Fibroblast of peridontal ligament (primary cell): ENCODE measurements around the gene TENT4A.
"Not testable (repeated sequence)": the region's sequence is repeated elsewhere in the genome, so short reads cannot be mapped to it uniquely, and the experiment has no call there.

Source experiments
- DNase-seq: peaks from one replicate; pipeline ENCODE4 v3.0.0-alpha.2; 2010; ENCODE audit errors: extremely low read depth

The TENT4A gene

DNA sequence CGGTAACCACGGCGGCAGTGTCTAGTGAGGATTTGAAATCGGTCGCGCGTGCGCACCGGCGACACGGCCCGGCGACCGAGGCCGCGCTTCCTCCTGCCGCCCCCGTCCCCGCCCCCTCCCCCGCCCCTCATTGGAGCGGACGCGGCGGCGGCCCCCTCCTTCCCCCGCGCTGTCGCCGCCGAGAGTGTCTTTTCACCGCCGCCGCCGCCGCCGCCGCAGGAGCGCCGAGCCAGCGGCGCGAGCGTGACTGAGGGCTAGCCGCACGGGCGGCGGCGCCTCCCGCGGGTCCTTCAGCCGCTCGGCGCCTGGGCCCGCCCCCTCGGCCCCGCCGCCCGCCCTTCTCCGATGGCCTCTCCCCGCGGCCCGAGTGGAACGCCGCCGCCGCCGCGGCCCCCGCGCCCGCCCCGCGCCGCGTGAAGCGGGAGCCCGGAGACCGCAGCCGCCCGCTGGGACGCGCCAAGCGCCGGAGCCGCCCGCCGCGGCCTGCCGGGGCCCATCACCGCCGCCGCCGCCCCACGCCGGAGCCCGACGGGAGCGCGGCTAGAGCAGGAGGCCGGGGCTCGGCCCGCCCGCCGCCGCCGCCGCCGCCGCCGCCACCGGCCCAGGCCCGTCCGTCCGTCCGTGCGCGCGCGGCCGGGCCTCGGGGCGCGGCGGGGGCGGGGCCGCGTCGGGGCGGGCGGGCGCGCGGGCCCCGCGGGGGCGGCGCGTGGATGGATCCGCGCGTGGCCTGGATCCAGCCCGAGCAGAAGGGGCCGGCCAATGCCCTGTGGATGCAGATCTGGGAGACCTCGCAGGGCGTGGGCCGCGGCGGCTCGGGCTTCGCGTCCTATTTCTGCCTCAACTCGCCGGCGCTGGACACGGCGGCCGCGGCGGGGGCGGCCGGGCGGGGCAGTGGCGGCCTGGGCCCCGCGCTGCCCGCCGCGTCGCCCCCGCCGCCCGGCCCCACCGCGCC, at the start of gene TENT4A:
Gene TENT4A (plus strand): TSS at position 159 of the 952 bp plus-strand sequence. CDS start 552 bp downstream, at position 711.
- no peak for DNase-seq

DNA sequence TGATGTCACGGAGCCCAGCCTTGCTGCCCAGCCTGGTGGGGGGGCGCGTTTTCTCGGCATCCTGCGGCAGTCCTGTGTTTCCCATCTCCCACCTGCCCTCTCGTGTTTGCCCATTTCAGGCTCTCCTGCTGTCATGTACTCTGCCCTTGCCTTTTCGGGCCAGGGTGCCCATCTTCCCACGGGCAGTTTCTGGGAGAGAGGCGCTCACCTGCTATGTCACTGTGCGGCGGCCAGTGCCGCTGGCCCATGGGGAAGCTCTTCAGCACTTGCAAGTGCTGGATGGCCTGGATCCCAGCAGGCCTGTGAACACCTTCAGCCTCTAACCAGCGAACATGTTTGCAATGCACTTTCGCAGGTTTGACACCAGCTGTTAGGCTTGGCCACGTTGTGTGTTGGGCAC, 46.5 kb upstream of the TENT4A start:
- DNase-seq = no peak

DNA sequence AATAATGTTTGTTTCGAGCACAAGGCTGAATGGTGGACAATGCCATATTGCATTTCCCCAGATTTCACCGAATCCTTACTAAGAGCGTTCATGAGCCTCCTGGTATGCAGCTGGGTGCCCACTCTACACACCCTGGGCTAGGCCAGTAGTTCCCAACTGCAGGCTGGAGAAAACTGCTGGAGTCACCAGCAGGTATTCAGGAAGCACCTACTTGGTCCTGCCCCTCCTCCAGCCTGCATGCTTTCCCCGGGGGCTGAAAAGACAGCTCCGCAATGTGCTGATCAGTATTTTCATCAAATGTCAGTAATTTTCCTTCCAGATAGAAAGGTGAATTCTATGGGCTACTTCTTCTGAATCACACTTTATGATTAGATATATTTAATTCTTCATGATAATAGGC, 45.6 kb upstream of the TENT4A start:
- DNase-seq = no peak

DNA sequence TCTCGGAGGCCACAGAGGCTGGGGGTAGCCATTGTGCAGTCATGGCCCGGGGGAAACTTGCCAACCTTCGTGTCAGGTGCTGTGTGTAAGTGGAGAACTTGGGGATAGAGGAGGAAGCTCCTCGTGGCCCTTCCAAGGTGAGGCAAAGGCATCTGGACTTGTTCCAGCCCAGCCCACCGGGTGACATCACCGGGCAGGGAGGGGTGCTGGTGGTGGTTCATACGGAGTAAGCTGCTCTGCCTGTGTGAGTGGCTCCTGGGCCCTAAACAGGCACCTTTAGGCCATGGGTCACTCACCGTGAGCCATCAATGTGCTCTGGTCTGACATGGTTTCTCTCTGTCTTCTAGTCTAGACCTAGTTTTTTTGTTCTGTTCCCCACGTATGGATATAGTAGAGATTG, 44.5 kb upstream of the TENT4A start:
- not testable (repeated sequence) for DNase-seq

DNA sequence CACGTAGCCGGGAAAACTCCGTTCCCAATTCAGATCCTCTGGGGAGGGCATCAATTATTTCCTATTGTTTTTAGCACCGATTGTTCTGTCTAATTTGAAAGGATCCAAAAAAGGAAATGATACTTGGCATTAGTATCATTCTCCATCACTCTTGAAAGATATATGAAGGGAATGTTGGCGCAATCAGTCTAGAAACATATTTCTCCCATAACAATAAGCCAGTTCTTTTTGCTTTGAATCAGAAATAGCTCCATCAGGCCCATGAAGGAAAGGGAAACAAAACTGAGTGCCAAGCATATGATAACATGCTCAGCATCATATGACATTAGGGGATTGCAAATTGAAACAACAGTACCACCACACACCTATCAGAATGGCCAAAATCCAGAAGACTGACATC, 40.2 kb upstream of the TENT4A start:
- no peak for DNase-seq

DNA sequence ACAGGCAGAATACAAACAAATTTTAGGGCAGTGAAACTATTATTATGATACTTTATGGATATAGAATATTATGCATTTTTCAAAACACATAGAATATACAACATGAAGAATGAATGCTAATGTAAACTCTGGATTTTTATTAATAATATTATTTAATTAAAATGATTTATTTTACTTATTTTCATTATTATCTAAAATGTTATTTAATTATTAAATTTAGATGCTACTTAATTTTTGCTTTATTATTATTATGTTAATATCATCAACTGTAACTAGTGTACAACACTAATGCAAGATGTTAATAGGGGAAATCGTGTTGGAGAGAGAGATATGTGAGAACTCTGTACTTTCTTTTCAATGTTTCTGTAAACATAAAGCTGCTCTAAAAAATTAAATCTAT, 39.3 kb upstream of the TENT4A start:
- no peak for DNase-seq

DNA sequence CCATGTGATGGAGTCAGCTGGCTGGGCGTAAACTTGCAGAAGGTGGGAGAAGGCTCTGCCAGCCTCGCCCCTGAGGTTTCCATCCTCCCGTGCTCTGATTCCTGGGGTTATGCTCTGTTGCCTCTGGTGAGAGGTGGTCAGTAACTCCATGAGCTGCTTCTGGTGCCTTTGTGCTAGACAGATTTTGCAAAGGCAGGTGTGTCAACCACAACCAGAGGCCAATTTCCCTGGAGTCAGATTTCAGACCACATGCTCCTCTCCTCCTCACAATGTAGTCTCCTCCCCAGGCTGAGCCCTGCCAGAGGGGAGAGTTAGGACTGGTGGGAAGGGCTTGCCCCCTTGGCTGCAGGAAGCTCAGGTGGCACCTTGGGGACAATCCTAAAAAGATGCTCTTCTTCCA, 38.8 kb upstream of the TENT4A start:
- DNase-seq = no peak

DNA sequence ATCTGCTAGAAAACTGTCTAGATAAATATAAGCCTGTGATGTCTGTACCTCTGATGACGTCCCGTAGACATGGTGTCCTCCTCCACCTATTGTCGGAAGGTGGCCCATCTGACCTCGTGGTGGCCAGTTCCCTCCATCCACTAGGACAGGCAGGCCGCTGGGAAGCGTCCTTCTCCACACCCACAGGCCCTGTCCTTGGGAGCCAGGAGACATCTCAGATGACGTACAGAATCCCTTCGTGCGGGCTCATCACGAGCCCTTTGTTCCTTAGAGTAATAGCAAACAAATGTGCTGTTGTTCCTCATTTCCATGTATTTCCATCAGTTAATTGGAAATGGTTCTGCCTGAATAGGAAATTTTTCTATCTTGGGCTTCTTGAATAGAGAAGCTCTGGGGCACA, 38.3 kb upstream of the TENT4A start:
- DNase-seq = no peak

DNA sequence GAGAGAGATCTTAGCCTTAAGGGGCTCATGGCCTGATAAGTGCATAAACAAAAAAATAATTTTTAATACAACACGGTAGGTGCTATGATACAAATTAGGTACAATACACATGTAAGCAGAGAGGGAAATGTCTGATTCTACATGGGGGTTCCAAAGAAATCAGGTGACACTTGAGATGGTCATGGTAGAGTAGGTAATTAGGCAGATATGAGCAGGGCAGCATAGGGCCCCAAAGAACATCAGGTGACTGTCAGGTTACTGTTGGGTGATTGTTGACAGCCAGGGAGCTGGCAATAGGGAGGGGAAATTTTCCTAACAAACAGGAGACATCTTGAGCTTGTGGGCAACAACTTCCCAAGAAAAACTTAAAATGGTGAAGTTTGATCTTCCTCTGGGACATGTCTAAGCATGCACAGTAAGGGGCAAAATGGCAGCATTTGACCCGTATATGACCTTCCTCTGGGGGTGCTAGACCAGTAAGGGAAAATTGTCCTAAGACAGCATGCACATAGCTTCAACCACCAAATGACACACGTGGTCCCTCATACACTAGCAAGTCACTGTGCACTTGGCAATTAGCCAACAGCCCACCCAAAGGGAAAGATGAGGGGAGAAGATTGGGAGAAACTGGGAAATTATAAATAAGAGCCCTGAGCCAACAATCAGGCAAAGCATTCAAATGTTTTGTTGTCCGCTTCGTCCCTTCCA, 37.3 kb upstream of the TENT4A start:
- no peak for DNase-seq

DNA sequence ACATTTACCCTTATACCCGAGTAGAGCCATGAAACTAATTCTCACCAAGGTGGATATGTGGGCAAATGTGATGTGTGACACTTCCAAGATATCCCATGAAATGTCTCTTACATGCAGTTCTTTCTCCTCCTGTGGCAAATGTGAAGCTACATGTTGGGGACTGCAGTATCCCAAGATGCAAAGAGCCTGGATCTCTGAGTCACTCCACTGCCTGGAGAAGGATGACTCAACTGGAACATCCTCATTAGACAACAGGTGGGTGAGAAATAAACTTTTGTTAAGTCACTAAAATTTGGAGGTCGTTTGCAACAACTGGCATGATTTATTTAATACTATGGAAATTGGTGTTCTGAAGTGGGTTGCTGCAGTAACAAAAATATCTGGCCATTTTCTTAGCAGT, 36.5 kb upstream of the TENT4A start:
- no peak for DNase-seq

DNA sequence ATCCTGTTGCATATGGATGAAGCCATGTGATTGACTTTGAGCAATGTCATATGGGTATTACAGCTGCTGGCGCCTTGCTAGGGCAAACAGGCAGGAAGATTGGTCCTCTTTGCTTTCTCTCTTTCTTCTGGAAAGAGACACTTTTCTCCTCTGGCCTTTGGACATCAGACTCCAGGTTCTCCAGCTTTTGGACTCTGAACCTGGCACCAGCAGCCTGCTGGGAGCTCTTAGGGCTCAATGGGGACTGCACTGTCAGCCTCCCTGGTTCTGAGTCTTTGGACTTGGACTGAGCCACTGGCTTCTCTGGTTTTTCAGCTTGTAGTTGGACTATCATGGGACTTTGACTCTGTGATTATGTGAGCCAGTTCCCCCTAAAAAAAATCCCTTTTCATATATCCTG, 34.8 kb upstream of the TENT4A start:
- no peak for DNase-seq

DNA sequence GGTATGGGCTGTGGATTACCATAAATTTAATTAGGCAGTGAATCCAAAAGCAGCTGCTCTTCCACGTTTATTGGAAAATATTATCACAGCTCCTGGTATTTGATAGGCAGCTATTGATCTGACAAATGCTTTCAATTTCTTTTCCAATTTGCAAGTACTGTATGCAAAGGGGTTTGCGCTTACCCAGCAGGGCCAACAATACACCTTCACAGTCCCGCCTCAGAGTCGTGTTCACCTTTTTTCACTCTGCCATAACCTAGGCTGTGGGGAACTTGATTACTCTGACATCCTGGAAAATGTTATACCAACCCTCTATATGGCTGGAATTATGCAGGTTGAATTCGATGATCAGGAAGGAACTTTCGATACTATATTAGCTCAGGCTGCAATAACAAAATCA, 32.3 kb upstream of the TENT4A start:
- no peak for DNase-seq

DNA sequence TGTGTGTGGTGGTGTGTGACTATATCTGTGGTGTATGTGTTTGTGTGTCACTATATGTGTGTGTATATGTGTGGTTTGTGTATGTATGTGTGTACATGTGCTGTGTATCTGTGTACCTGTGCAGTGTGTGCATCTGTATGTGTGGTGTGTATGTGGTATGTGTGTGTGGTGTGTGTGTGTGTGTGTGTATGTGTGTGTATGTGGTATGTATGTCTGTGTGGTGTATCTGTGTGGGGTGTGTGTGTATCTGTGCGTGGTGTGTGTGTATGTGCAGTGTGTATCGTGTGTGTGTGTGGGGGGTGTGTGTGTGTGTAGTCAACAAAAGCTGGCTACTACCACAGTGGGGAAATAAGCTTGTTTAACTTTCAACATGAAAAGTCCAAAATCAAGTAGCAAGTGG, 31.6 kb upstream of the TENT4A start:
- DNase-seq = no peak

DNA sequence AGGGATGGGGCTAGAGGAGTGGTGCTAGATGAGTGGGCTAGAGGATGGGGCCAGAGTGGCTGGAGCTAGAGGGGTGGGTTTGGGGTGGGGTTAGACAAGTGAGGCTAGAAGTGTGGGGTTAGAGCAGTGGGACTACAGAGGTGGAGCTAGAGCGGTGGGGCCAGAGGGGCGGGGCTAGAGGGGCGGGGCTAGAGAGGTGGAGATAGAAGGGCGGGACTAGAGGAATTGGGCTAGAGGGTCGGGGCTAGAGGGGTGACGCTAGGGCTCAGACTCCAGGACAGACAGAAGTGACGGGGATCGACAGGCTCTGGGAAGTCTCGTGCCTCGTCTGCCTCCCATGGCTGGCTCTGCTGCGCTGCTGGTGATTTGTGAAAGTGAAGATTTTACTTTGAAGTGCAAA, 31.0 kb upstream of the TENT4A start:
- DNase-seq = no peak

DNA sequence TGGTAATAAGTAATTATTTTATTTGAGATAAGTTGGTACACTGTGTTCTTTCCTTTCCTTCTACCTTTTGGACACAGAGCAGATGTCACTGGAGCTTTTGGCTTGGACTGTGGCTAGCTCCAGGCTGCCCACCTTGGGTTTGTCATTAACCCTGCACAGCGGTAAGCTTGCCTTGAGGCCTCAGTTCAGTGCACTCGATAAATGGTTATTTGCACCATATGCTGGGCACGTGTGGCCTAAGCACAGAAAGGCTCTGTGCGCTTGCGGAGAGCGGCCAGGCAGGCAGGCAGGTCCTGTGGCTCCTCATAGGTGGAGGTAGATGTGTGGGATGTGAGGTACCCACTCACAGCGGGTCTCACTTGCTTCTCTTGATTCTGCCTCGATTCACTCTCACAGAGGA, 30.0 kb upstream of the TENT4A start:
- no peak for DNase-seq

DNA sequence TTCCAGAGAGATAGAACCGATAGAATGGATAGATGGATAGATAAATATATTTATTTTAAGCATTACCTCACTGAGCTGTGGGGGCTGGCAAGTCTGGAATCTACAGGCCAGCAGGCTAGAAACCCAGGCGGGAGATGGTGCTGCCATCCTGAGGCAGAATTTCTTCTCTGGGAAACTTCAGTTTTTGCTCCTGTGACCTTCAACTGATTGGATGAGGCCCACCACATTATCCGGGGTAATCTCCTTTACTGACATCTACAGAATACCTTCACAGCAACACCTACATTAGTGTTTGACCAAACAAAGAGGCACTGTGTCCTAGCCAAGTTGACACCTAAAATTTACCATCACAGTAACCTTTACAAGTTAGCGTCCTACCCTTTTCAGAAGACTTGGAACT, 29.2 kb upstream of the TENT4A start:
- DNase-seq = no peak

DNA sequence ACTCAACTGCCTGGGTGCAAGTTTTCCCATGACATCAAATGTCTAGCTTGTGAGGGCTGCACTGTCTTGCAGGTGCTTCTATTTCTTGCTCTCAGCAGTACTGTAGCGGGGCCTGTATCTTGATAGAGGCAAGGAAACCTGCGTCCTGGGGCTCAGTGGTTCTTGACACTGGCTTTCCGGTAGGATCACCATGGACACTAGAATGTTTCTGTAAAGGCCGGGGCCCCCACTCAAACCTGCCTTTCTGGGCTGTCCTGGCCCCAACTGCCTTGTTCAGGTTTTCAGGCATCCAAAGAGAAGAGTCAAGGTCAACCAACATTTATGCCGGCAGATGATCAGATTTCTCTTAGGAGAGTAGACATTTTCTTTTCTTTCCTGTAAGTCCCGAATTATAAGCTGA, 26.7 kb upstream of the TENT4A start:
- no peak for DNase-seq

DNA sequence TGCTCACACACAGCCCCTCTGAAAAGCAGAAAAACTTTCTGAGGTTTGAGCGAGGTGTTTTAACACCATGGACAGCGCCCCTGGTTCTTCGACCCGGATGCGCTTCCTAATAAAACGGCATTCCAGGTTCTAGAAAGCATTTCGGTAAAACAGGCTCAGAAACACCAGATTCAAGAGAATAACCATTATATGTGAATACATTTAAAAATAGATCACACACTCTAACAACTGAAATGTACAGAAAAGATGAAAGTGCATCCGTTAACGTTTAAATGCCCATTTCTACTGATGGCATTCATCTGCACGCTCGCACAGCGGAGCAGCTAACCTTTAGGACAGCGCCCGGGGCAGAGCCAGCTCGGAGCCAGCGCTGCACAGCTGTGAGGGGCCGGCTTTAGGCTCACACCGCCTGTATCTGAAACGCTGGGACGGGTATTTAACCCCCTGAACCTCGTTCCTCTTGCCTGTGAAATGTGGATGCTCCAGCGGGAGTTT, 26.3 kb upstream of the TENT4A start:
- DNase-seq = peak; percentile 61

DNA sequence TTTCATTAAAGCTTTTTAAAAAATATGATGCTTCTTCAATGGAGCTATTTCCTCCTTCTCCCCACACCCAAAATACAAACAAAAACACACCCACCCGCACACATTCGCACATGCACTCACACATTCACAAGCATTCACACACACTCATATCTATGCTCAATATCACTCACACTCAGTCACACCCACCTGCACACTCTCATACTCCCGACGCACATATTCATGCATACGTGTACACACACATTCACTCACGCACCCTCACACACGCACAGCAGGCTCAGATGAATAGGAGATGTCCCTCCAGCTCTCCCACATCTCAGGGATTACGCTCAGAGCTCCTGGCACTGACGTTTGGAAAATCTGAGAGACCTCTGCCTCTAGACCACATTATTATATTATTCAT, 25.7 kb upstream of the TENT4A start:
- DNase-seq = no peak

DNA sequence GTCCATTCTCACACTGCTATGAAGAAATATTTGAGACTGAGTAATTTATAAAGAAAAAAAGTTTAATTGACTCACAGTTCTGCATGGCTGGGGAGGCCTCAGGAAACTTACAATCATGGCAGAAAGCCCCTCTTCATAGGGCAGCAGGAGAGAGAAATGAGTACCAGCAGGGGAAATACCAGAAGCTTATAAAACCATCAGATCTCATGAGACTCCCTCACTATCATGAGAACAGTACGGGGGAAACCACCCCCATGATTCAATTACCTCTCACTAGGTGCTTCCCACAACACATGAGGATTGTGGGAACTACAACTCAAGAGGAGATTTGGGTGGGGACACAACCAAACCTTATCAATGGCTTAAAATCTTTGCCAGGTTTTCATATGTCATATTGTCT, 20.3 kb upstream of the TENT4A start:
- no peak for DNase-seq

DNA sequence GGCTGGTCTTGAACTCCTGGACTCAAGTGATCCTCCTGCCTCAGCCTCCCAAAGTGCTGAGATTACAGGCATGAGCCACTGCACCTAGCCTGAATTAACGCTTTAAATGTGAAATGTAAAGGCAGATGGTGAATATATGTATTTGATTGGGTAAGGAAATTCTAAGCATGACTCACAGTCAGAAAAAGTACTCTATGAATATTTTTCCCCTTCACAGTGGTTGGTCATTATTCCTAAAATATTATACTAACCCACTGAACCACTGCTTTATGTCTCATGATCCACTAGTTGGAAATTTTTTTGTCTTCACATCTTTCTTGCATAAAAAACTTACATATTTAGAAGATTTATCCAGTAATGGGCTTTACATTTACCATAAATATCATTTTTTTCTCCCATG, 14.5 kb upstream of the TENT4A start:
- no peak for DNase-seq

DNA sequence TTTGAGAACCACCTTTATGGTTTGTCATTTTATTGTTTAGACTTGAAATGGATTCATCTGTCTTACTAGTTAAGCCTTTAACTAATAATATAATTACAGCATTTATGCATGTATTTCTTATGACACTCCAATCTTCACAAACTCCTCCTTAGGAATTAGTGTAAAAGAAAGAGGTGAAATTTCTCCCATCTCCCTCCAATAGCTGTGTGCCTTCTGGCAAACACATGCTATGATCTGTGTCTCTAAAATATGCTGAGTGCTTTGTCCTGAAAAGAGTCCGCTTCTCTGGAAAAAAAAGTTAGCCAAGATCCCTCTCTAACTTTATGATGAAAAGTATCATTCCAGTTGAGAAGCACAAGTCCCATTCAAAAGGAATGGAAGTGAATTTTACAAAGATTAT, 13.9 kb upstream of the TENT4A start:
- no peak for DNase-seq

DNA sequence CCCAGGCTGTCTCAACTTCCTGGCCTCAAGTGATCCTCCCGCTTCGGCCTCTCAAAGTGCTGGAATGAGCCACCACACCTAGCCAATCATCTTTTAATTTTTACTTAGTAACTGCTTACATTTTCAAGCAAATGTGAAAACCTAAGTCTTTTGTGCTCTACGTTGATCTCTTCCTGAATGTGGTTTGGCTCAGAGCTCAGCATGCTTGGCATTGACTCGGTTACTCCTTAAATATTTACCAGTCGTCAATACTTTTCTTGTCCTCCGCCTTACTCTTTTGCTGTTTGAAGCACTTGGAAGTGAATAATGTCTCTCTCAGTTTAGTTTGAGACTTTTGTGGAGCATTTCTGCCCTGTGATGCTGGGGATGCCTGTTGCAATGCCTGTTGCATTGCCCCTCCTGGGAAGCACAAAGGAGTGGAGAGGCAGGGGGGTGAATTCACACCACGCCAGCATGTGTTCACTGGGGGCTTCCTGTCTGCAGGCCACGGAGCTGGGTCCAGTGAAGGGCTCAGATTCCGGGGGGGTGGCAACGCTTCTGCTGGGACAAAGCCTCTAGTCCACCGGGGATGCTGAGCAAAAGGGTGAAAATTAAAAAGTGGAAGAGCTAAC, 13.1 kb upstream of the TENT4A start:
- no peak for DNase-seq
